Medulla oblongata (tissue), 1 donor: Measurements from ENCODE around the gene KIF16B.
"Not testable (repeated sequence)": the region's sequence is repeated elsewhere in the genome, so short reads cannot be mapped to it uniquely, and the experiment has no call there.

Source experiments
- DNase-seq: peaks from one replicate; pipeline ENCODE4 v3.0.0-alpha.2; 2015; ENCODE audit errors: extremely low spot score

KIF16B gene

DNA sequence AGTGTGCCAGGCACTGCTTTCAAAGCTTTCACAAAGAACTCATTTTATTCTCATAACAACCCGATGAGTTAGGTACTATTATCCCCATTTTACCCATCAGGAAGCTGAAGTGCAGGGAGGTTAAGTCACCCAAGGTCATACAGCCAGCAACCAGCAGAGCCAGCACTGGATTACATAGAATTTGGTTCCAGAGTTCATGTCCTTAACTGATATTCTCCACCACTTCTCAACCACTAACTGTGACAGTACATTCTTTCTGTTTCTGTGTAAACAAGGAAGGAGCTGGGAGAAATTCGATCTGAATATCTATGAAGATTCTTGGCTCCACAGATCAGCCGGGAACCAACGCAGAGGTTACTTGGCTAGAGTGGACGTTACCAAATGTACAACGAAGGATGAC, 98.0 kb downstream of the KIF16B start:
- peak; percentile 27 for DNase-seq

DNA sequence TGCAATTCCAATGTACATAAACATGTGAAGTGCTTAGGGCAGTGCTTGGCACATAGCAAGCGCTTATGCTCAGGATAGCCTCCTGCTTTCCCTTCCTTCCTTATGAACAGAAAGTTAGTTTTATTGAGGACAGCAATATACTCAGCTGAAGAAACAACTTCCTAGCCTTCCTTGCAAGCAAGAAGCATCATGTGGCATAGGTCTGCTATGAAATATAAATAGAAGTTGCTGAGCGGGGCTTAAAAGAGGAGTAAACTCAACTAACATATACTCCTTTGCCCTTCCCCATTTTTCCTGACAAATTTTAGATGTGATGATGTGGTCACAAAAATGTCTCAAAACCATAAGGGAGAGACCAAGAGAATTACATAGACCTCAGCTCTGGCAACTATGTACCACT, 98.9 kb downstream of the KIF16B start:
- peak; percentile 41 for DNase-seq

DNA sequence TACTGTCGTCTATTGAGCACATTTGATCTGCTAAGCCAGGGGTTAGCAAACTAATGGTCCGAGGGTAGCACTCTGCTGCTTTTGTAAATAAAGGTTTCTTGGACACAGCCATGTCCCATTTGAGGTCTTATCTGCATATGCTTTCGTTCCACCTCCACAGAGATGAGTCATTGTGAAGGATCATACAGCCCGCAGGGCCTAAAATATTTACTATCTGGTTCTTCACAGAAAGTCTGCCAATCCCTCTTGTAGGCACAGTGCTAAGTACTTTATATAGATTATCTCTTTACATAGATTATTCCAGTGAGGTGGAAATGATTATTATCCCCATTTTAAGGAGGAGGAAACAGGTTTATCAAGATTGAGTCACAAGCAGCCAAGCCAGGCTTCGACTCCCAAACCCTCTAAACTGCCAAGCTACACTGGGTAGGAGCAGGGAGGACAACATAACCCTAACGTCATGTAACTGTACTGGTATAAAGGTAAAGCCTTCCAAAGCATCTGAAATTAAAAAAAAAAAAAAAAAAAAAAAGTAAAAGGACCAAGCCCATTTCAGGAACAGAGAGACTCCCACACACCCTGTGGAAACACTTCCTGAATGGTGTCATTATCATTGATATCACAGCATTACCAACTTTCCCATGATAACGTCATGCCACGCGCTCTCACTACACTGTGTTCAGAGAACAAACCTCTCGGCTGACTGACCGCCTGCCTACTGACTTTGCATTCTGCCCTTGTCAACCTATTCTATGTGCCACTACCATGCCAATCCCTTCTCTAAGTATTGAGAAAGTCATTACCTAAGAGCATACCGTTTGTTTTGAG, 101.0 kb downstream of the KIF16B start:
- DNase-seq, result no peak

DNA sequence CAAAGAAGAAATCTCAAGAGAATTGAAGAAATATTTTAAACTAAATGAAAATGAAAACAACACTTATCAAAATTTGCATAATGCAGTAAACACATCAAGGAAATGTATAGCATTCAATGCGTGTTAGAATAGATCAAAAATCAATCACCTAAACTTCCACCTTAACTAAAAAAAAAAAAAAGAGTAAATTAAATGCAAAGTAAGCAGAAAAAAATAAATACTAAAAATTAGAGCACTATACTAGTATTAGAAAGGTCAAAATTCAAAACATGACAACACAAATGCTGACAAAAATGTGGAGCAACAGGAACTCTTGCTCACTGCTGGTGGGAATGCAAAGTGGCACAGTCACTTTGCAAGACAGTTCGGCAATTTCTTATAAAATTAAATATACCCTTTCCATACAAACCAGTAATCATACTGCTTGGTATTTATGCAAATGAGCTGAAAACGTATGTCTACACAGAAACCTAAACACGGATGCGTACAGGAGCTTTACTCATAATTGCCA, 103.8 kb downstream of the KIF16B start:
- DNase-seq, result no peak

DNA sequence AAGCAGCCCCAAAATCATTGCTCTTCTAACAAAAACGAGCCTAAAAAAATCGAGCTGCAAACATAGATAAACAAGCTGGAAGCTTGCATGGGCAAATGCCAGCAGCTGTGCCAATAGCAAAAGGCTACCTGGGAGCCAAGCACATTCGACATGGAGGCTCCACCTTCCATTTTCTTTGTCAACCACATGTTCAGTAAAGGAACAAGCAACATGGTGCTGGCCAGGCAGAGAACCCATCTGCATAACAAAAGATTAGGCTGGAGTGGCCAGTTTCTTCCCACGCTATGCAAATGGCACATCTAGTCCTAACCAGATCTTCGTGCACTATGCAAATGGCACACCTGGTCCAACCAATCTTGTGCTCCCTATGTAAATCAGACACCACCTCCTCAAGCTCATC, 110.5 kb downstream of the KIF16B start:
- no peak for DNase-seq

DNA sequence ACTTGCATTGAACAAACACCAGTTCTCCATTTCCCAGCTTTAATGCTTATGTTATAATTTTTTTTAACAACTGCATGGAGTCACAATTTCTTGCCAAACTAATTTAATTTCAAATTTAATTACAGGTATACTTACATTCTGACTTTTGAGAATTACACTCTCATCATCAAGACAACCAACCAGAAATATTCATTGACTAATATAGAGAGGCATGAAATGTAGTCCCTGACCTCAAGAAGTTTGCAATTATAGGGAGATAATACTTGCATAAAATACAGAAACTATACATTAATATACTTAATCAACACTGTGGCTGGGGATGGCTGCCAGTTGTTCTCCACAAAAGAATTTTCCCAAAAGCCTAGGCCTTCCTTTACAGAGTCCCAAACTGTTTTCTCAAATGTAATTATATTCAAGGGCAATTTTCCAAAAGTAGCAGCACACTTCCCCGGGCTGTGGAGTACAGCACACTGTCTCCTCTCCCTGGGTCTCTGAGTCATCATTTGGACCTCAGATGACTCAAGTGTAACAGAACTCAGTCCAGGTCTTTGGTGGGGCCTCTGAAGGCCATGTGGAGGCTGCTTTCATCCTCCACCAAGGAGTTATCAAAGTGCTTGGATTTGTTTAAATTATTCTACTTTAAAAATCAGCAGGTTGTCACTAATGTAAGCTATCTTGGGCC, 114.1 kb downstream of the KIF16B start:
- DNase-seq, result peak; percentile 33

DNA sequence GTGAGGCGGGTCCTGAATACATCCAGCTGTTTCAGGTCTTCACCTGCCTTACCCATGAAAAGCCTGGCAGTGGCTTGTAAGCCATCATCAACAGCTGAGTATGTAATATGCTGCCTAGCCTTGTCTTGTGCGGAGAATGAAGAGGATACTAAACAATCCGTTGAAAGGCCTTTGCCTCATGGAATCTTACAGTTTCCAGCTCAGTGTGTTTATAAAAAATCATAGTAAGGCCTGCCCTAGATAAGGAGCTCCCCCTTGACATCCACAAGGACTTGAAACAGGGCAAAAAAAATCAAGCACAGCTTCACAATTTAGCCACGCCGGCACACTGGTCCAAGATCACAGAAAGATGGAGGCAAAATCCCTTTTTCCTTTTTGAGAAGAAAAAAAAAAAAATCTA, 115.7 kb downstream of the KIF16B start:
- no peak for DNase-seq

DNA sequence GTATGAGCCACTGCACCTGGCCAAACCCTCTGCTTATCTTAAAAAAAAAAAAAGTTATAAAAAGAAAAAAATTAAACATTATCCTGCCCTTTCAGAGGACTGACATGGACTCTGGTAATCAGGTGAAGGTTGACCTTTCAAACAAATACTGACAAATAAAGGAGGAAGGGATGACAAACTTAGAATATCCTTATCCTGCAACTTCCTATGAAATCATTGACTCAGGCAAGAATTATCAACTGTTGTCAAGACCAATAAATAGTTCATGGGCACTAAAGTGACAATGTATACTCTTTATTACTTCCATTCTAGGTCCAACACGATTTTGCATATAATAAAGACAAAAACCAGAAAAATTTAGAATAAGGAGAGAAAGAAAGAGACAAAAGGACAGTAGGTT, 117.9 kb downstream of the KIF16B start:
- no peak for DNase-seq

DNA sequence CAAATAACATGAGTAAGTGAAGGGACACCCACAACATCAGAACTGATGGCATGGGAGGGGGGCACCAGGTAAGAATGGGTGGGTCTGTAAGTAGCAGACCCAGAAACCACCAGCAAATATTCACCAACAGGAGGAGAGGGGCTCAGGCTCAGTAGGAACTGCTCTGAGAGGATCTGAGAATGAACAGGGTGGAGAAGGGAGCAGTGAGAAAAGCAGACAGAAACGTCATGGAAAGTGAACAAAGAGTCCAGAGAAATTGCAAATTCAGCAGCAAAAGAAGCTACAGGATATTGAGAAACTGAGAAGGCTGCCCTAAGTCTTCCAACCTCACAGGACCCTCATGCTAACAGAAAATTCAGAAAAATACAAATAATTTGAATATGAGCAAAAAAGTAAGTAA, 121.3 kb downstream of the KIF16B start:
- DNase-seq, result peak; percentile 53

DNA sequence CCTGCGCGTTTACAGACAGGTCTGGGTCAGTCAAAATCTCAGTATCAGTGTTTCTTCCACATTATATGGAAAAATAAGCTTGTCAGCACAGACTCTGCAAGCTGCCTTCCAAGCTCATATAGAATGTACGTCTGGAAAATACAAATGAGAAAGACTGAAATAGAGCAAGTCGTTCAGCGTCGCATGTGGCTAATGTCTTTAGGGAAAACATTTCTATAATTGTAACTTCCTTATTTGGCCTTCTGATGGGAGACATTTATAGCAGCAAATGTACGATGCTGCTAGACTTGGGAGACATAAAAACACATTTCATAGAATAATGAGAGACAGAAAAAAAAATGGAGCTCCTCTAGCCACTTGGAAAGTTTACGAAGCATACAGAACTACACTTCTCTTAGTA, 122.2 kb downstream of the KIF16B start:
- peak; percentile 23 for DNase-seq

DNA sequence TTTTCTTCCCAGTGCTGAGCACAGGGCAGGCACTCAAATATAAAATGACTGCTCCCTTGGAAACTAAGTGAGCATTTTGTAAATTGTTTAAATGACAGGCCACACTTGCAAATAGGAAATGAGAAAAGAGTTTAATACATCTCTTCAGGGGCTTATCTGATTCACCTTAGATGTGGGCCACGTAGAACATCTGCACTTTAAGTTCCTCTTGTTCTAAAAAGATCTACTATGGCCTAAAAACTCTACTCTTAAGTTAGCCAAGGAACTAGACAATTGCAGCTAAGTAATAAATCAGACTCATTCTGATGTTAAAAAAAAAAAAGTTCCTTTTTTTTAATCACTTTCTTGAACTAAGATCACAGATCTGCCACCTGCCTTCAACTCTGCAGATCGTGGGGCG, 126.3 kb downstream of the KIF16B start:
- DNase-seq, result no peak

DNA sequence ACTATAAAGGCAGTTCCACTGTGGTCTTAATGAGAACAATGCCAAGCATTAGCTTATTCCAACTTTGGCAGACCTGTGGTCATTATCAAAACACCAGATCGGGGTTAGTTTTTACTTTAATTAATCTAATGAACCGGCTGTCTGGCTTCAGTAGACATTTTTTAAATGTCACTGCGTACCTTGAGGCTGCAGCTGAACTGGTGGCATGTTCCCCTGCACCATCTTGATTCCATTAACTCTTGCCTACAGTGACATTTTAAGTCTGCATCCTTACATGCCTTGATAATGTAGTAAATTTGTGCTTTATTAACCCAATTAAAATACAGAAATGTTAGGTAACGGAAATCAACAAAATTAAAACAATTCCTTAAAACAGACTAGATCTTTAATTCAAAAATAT, 127.0 kb downstream of the KIF16B start:
- no peak for DNase-seq

DNA sequence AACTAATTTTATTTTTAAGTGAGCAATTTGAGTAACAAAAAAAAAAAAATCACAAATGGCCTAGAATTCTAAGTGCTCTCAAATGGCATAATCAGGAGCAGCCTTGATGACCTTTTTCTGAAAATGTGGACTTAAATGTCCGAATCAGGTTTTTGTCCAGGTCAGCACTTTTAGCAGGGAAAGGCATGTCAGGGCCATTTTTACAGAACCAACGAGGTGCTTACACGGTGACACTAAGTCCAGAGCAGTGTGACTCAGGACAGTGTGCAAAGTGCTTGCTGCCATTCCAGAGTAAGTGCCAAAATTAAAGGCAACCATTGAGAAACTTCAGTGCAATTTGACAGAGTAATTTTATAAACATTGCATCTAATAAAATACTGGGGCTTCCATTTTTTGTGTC, 127.8 kb downstream of the KIF16B start:
- DNase-seq, result no peak

DNA sequence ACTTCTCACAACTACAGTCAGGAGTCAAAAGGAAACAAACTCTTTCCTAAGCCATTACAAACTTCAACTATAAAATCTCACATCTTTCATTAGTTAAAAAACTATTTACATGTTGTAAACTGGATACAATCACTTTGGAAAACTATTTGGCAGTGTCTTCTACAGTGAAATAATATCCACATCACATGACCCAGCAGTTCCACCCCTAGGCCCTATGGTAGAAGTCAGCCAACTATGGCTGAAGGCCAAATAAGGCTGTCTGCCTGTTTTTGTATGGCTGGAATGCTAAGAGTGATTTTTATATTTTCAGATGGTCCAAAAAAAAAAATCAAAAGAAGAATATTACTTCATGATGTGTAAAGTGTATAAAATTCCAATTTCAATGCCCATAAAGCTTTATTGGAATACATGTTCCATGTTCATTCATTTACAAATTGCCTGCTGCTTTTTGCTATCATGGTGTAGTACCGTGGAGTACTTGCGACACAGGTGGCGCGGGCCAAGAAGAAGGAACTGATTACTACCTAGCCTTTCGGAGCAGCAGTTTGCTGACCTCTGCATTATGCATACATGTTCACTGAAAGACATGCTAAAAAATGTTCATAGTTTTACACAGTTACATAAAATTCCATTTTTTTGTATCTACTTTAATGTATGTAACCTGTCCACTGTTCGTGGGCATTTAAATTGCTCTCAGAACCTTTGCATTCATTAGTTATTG, 129.0 kb downstream of the KIF16B start:
- DNase-seq, result no peak

DNA sequence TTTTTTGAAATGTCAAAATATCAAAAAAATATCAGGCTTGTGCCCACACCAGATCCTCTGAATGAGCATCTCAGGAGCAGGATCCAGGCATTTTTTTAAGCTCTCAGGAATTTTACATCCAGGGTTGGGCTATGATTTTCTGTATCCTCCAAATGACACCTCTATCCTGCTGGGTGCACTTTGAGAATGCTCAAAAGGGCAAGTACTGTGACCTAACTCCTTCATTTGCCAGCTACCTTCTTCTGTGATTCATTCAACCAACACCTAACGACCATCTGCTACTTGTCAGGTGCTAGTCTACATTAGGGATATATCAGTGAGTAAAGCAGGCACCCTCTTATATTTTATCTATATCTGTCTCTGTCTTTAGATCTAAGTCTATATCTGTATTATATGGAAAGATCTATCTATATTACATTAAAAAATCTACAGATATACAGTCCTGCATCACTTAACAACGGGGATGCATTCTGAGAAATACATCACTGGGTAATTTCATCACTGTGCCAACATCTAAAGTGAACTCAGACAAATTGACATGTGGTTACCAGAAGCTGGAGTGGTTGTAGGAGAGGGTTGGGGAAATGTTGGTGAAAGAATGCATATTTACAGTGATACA, 131.6 kb downstream of the KIF16B start:
- DNase-seq, result no peak

DNA sequence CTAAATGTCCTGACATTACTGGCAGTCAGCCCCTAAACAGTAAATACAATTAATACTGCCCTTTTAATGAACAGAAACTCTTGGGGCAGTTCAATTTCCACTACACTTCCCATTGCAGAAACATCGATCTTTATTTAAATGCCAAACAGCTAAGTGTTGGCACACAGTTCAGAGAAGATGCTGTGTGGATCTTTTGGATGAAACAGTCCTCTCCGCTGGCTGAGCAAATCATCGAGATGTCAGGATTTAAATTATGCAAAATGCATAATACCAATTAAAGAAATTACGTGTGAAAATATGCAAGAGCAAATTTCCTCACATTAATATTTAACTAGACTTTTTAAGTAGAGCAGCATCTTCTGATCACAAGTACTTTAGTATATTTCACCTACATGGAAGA, 132.6 kb downstream of the KIF16B start:
- DNase-seq, result no peak

DNA sequence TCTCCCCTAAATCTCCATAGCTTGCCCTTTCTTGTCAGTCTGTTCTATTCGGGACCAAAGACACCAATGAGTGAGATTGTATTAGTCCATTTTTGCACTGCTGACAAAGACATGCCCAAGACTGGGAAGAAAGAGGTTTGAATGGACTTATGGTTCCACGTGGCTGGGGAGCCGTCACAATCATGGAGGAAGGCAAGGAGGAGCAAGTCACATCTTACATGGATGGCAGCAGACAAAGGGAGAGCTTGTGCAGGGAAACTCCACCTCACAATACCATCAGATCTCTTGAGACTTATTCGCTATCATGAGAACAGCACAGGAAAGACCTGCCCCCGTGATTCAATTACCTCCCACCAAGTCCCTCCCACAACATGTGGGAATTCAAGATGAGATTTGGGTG, 133.7 kb downstream of the KIF16B start:
- DNase-seq, result not testable (repeated sequence)

DNA sequence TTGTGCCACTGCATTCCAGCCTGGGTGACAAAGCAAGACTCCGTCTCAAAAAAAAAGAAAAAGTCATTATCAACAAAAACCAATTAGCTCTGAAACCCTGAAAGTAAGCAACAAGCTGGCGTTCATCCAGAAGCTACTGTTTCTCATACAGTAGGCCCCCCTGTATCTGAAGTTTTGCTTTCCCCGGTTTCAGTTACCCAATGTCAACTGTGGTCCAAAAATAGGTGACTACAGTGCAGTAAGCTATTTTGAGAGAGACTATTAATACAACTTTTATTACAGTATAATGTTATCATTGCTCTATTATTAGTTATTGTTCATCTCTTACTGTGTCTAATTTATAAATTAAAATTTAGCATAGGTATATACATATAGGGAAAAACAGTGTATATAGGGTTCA, 135.1 kb downstream of the KIF16B start:
- DNase-seq, result no peak

DNA sequence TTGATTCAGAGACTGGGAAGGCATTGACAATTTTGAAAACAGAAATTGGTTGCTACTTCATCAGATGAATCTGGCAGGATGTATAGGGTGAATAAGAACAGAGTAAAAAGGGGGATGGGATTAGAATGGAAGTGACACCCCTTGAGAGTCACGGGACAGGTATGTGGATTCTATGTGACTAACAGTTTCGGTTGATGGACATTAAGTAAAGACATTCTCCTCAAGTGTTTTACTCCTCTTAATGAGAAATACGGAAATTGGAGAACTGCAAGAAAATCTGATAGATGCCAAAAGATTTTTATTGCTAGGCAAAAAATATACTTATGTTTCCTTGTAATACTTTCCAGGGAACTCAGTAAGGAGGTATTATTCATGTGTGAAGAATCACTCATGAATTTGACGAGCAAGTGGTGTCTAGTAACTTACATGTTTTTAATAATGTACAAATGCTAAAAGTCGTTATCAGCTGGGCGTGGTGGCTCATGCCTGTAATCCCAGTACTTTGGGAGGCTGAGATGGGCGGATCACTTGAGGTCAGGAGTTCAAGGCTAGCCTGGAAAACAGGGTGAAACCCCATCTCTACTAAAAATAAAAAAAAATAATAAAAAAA, 135.8 kb downstream of the KIF16B start:
- no peak for DNase-seq

DNA sequence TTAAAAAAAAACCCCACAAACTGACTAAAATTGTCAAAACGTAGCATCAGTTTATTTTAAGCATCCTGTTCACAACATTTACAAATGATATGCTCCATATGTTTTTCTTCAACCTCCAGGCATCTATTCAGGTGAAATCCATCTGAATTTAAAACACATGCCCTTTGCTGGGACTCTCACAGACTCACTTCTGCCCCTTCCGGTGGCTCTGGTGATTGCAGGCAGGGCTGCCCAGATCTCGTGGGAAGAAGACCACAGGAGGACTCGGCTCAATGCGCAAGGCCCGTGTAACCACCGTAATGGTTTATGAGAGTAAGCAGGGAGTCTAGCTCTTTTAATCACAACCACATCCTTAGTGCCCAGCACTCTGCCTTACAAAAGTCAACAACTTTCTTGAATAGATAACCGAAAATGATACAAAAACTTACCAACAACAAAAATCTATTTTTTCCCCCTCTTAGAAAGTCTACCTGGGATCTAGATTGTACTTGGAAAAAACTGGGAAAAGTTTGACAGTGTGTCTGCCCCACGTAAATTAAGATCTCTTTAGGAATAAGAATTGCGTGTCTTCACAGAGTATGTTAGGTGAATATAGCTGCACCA, 139.1 kb downstream of the KIF16B start:
- peak; percentile 11 for DNase-seq

DNA sequence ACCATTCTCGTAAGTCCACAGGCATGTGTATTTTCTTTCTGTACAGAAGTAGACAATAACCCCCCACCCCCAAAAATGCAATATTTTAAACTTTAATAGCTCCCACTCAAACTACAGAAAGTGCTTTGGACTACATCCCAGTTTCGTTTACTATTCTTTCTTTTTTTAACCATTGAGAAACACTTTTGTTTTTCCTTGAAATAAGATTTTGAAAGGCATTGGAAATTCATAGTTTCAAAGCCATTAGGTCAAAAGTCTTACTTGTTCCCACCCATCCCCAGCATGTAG, 140.0 kb downstream of the KIF16B start:
- DNase-seq, result no peak
